NB4 (cell line): ENCODE results near the gene FCHSD1.

Experiments
- MYC ChIP-seq: IDR thresholded peaks from 2 replicates; pipeline ENCODE4 v1.6.1; 2011; ENCODE audit warnings: low read depth, low read length
- POLR2A ChIP-seq: IDR thresholded peaks from 2 replicates; pipeline ENCODE4 v1.6.1; 2011; ENCODE audit warnings: mild to moderate bottlenecking; ENCODE audit not compliant: insufficient read length; ENCODE audit errors: extremely low read depth
- TF ChIP-seq, protein P1 (sequence below): IDR thresholded peaks from one replicate; pipeline ENCODE4 v1.5.1; 2012; ENCODE audit warnings: low read depth, low read length

DNA sequence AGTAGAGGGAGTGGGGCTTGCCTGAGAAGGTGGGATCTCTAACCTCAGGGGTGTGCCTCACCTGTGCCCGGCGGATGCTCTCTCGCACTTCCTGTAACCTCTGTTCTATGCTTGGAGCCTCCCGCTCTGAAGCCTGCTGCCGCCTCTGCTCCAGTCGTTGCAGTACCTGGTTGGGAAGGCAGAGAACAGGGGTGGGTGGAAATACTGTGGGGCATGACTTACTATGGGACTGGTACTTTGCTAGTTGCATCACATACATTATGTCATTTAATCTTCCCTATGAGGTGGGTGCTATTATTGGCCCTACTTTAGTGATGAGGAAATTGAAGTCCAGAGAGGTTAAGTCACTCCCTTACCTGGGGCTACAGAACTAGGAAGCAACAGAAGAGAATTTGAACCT lies 5.2 kb downstream of the FCHSD1 start:
- no peak for TF ChIP-seq POLR2A
- TF ChIP-seq, protein P1, sequence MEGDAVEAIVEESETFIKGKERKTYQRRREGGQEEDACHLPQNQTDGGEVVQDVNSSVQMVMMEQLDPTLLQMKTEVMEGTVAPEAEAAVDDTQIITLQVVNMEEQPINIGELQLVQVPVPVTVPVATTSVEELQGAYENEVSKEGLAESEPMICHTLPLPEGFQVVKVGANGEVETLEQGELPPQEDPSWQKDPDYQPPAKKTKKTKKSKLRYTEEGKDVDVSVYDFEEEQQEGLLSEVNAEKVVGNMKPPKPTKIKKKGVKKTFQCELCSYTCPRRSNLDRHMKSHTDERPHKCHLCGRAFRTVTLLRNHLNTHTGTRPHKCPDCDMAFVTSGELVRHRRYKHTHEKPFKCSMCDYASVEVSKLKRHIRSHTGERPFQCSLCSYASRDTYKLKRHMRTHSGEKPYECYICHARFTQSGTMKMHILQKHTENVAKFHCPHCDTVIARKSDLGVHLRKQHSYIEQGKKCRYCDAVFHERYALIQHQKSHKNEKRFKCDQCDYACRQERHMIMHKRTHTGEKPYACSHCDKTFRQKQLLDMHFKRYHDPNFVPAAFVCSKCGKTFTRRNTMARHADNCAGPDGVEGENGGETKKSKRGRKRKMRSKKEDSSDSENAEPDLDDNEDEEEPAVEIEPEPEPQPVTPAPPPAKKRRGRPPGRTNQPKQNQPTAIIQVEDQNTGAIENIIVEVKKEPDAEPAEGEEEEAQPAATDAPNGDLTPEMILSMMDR = no peak
- TF ChIP-seq MYC = no peak
